Esophagus muscularis mucosa (tissue), 4 donors: Measurements from ENCODE around the gene ATP6AP1. TPM values are rescaled to one million over a fixed set of nuclear protein-coding genes. Genes with fewer than 3 reads are reported as not detected.

Experiments used
- DNase-seq: peaks from one replicate; pipeline ENCODE4 v3.0.0-alpha.2; 2017; ENCODE audit errors: extremely low spot score
- H3K27ac ChIP-seq, 4 donors: fragments of 200-600 bp; sonication (generic); replicated peaks in 1 of 4; 1 replicate in 3 of 4; 2 replicates in 1 of 4; pipeline ENCODE4 v1.5.1; 2016 to 2019; ENCODE audit warnings: mild to moderate bottlenecking in 1 of 4
- H3K27me3 ChIP-seq, 4 donors: fragments of 200-600 bp; sonication (generic); one replicate each; pipeline versions ENCODE4 v1.5.1 to v1.6.0; 2016 to 2019
- H3K36me3 ChIP-seq, 4 donors: fragments of 200-600 bp; sonication (generic); one replicate each; pipeline ENCODE4 v1.5.1; 2016 to 2019
- H3K4me1 ChIP-seq, 4 donors: fragments of 200-600 bp; sonication (generic); one replicate each; pipeline ENCODE4 v1.5.1; 2016 to 2019
- H3K4me3 ChIP-seq, 4 donors: fragments of 200-600 bp; sonication (generic); 1 replicate in 2 of 4; 2 replicates in 2 of 4; pipeline ENCODE4 v1.5.1; 2016 to 2019; ENCODE audit warnings: mild to moderate bottlenecking in 4 of 4, moderate library complexity in 1 of 4
- H3K9me3 ChIP-seq, 4 donors: fragments of 200-600 bp; sonication (generic); 1 replicate in 3 of 4; 2 replicates in 1 of 4; pipeline ENCODE4 v1.5.1; 2016 to 2019
- CTCF ChIP-seq, 3 experiments: fragments of 200-600 bp in 2 of 3; fragments of 450-650 bp in 1 of 3; sonication (generic) in 2 of 3; IDR thresholded peaks; one replicate each; pipeline ENCODE4 v1.5.1; 2017 to 2019; ENCODE audit warnings: antibody characterized with exemption in 3 of 3, mild to moderate bottlenecking in 2 of 3, moderate library complexity in 1 of 3
- EP300 ChIP-seq: sonication (generic); formaldehyde crosslinking; IDR thresholded peaks from one replicate; pipeline ENCODE4 v1.6.1; 2017; ENCODE audit warnings: antibody characterized with exemption
- POLR2A ChIP-seq: fragments of 450-650 bp; IDR thresholded peaks from one replicate; pipeline ENCODE4 v1.6.1; 2017; ENCODE audit warnings: antibody characterized with exemption, moderate library complexity, mild to moderate bottlenecking, low read depth
- POLR2AphosphoS5 ChIP-seq, 2 donors: sonication (generic); formaldehyde crosslinking; IDR thresholded peaks; one replicate each; pipeline ENCODE4 v1.6.1; 2017; ENCODE audit warnings: antibody characterized with exemption in 2 of 2
- WGBS: methylation state at CpG from one replicate; pipeline ENCODE4 v1.1.5; 2018; 5-methylcytosine and 5-hydroxymethylcytosine counted together
- intact Hi-C: fragments of 100-400 bp; cut with DNase I; formaldehyde crosslinking; loops from one replicate; pipeline ENCODE4 v1.15.1; 2023
- total RNA-seq, 4 donors: library from RNA; depleted of rRNA; stranded (reverse); fragments of >200 nt; gene quantifications; one replicate each; pipeline versions ENCODE4 v1.1.0 to v1.2.1, GENCODE V29; 2016

The ATP6AP1 gene
- total RNA-seq, 4 donors from 2014 or later = 27.4 to 67.2 (median 34.7) TPM

GRCh38 chrX:154437971-154438893 is 9.8 kb downstream of the ATP6AP1 start:
- Histone ChIP-seq H3K9me3 (no peaks in the 10 kb centered on the region), H3K4me1 (peaks cover 7 to 27% (median 23%) of the 10 kb centered on the region in 4 donors), H3K36me3 (peaks cover 4 to 63% (median 60%) of the 10 kb centered on the region in 4 donors), H3K27ac (peak overlapping the region; percentile 88 to 91 (median 90)), H3K27me3 (no peaks in the 10 kb centered on the region), H3K4me3 (peak overlapping the region; percentile 68 to 84 (median 74))
- WGBS = 58% methylated on average over 27 of the region's 28 CpGs
- no peak for TF ChIP-seq POLR2A
- intact Hi-C loops = loop anchor here (5.0 kb wide), 1 partner anchor 49 kb away; the partner anchor contains the start of gene UBL4A
- no peak for DNase-seq

- H3K36me3 ChIP-seq = peaks cover 4 to 49% (median 45%) of the 10 kb centered on the region in 4 donors
- H3K9me3 ChIP-seq = no peaks in the 10 kb centered on the region
- WGBS = 92% methylated on average over 14 of the region's 18 CpGs
- H3K27ac ChIP-seq = no peak overlapping the region
- no peaks in the 10 kb centered on the region for H3K27me3 ChIP-seq
- no peak for DNase-seq
- intact Hi-C loops = loop anchor here (5.0 kb wide), 1 partner anchor 47 kb away; the partner anchor contains the start of gene UBL4A
- no peak overlapping the region for H3K4me3 ChIP-seq
- no peak for TF ChIP-seq POLR2A
- TF ChIP-seq EP300 = no peak
- no peak for TF ChIP-seq POLR2AphosphoS5 (IDR thresholded peaks at IDR 0.05)
- no peak for TF ChIP-seq CTCF (IDR thresholded peaks at IDR 0.05)
- peaks cover 14 to 37% (median 33%) of the 10 kb centered on the region in 4 donors for H3K4me1 ChIP-seq
Observed at GRCh38 chrX:154439841-154440240, 11.4 kb downstream of the ATP6AP1 start.

GRCh38 chrX:154440623-154441357 is 12.3 kb downstream of the ATP6AP1 start:
- WGBS = 77% methylated on average over 5 of the region's 17 CpGs
- Histone ChIP-seq H3K27me3 (no peaks in the 10 kb centered on the region), H3K9me3 (no peaks in the 10 kb centered on the region), H3K27ac (no peak overlapping the region), H3K4me1 (peaks cover 19 to 47% (median 42%) of the 10 kb centered on the region in 4 donors), H3K4me3 (no peak overlapping the region), H3K36me3 (peaks cover 4 to 44% (median 38%) of the 10 kb centered on the region in 4 donors)
- TF ChIP-seq EP300 = no peak
- TF ChIP-seq CTCF (IDR thresholded peaks at IDR 0.05) = no peak
- no peak for TF ChIP-seq POLR2AphosphoS5 (IDR thresholded peaks at IDR 0.05)
- no peak for TF ChIP-seq POLR2A
- intact Hi-C loops = no loop called here
- DNase-seq = no peak

- Histone ChIP-seq H3K27ac (no peak overlapping the region), H3K4me1 (peaks cover 16 to 48% (median 46%) of the 10 kb centered on the region in 4 donors), H3K36me3 (peaks cover 4 to 50% (median 45%) of the 10 kb centered on the region in 4 donors), H3K9me3 (no peaks in the 10 kb centered on the region), H3K27me3 (no peaks in the 10 kb centered on the region), H3K4me3 (no peak overlapping the region)
- intact Hi-C loops = no loop called here
- WGBS = 93% methylated on average over 8 of the region's 11 CpGs
- DNase-seq = no peak
- TF ChIP-seq EP300 = no peak
- TF ChIP-seq CTCF (IDR thresholded peaks at IDR 0.05) = no peak
- no peak for TF ChIP-seq POLR2A
- no peak for TF ChIP-seq POLR2AphosphoS5 (IDR thresholded peaks at IDR 0.05)
Observed at GRCh38 chrX:154441564-154441963, 13.1 kb downstream of the ATP6AP1 start.
